ENCODE measurements around the gene CCM2L. TPM values are rescaled to one million over a fixed set of nuclear protein-coding genes. Genes with fewer than 3 reads are reported as not detected.

CCM2L gene
- total and polyA plus RNA-seq, 2 donors (not counting 3 experiments of a cell fraction or from before 2014, with no cell fraction given): 10.8 to 13.4 TPM

DNA sequence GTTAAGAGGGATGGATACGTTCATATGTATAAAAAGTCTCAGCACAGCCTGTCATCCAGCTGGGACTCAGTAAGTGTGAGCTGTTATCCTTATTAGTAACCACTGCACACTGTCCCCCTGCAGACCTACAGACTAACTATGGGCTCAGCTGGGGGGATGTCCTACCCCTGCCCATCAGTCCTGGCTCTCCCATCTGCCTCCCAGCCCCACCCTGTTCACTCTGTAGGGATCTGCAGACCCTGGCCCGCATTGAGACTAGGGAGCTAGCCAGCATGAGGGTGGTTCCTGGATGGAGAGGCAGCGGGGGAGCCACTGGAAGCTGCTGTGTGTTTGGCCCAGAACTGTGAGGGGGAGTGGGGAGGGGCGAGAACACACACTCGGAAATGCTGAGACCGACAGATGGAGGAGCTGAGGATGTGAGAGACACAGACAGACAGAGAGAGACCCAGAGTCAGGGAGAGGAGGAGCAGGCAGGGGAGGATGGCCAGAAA lies 25.2 kb upstream of the CCM2L start:
- DNase-seq (ENCODE audit: low read depth, low spot score): no peak
- H3K4me1 ChIP-seq (ENCODE audit: control insufficient read depth, extremely low read depth, insufficient read depth, low read length): peaks cover 5% of the 10 kb centered on the region
- H3K36me3 ChIP-seq (ENCODE audit: control insufficient read depth in 2 of 2, extremely low read depth in 1 of 2, insufficient read depth in 2 of 2, low read length in 2 of 2): no peaks in the 10 kb centered on the region
- no peak for FAIRE-seq
- H4K20me1 ChIP-seq (replicated peaks; ENCODE audit: control insufficient read depth, extremely low read depth, insufficient read depth, low read length): no peaks in the 10 kb centered on the region
- TF ChIP-seq JUN (IDR thresholded peaks at IDR 0.05; ENCODE audit: borderline replicate concordance, insufficient read depth, insufficient read length, low read depth): no peak
- TF ChIP-seq POLR2AphosphoS5 (IDR thresholded peaks at IDR 0.05; ENCODE audit: insufficient read depth, low read depth, low read length): no peak
- TF ChIP-seq, protein P1, sequence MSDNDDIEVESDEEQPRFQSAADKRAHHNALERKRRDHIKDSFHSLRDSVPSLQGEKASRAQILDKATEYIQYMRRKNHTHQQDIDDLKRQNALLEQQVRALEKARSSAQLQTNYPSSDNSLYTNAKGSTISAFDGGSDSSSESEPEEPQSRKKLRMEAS (IDR thresholded peaks at IDR 0.05; ENCODE audit: insufficient read depth, insufficient read length): no peak
- TF ChIP-seq GATA2 (IDR thresholded peaks at IDR 0.05; ENCODE audit: insufficient read depth, insufficient read length, low read depth, low read length): no peak
- TF ChIP-seq, protein P2, sequence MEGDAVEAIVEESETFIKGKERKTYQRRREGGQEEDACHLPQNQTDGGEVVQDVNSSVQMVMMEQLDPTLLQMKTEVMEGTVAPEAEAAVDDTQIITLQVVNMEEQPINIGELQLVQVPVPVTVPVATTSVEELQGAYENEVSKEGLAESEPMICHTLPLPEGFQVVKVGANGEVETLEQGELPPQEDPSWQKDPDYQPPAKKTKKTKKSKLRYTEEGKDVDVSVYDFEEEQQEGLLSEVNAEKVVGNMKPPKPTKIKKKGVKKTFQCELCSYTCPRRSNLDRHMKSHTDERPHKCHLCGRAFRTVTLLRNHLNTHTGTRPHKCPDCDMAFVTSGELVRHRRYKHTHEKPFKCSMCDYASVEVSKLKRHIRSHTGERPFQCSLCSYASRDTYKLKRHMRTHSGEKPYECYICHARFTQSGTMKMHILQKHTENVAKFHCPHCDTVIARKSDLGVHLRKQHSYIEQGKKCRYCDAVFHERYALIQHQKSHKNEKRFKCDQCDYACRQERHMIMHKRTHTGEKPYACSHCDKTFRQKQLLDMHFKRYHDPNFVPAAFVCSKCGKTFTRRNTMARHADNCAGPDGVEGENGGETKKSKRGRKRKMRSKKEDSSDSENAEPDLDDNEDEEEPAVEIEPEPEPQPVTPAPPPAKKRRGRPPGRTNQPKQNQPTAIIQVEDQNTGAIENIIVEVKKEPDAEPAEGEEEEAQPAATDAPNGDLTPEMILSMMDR (IDR thresholded peaks at IDR 0.05; ENCODE audit: extremely low read depth in 1 of 2, insufficient read depth in 1 of 2, low read depth in 1 of 2, low read length in 2 of 2): no peak
- no peak for TF ChIP-seq POLR2A (IDR thresholded peaks at IDR 0.05; ENCODE audit: low read depth, low read length)
- no peak for TF ChIP-seq FOS (IDR thresholded peaks at IDR 0.05; ENCODE audit: borderline replicate concordance, insufficient read depth, low read length)
- TF ChIP-seq EZH2 (IDR thresholded peaks at IDR 0.05; ENCODE audit: borderline replicate concordance, low read depth, low read length, severe bottlenecking): no peak
- no peak for TF ChIP-seq MYC (IDR thresholded peaks at IDR 0.05; ENCODE audit: low read depth, low read length)
- no peaks in the 10 kb centered on the region for H3K9me1 ChIP-seq (replicated peaks; ENCODE audit: control insufficient read depth, extremely low read depth, insufficient read depth, low read length)
- H3K27ac ChIP-seq (ENCODE audit: insufficient read depth, low read depth, low read length): no peak overlapping the region
- no TSS peak for BruUV-seq (replicated peaks)
- no peak overlapping the region for H2AFZ ChIP-seq (ENCODE audit: low read depth, low read length)
- peaks cover 3 to 4% of the 10 kb centered on the region in 2 experiments for H3K27me3 ChIP-seq (ENCODE audit: control insufficient read depth in 2 of 2, insufficient read depth in 2 of 2, low read length in 2 of 2)
- no peak overlapping the region for H3K4me2 ChIP-seq (ENCODE audit: insufficient read depth, low read length)
- ChIA-PET CTCF (interaction anchor here (0.6 to 1.0 kb wide), 2 partner anchors 15 to 54 kb away, joined by 3 read pairs; no protein-coding TSS in a partner anchor), POLR2A (no interaction called here)
- intact Hi-C loops (cut with micrococcal nuclease) (no loop called here), dilution Hi-C loops (cut with MboI; ENCODE audit: extremely low pct_ligation_motif_present, low sequenced_read_pairs) (no loop called here)
- H3K9ac ChIP-seq (replicated peaks; ENCODE audit: extremely low read depth, insufficient read depth, low read length): no peak overlapping the region
- H3K79me2 ChIP-seq (ENCODE audit: control insufficient read depth, insufficient read depth, low read length): no peaks in the 10 kb centered on the region
- H3K4me3 ChIP-seq (replicated peaks in 1 of 3; ENCODE audit: insufficient read depth in 1 of 3, low read depth in 1 of 3, low read length in 3 of 3): no peak overlapping the region
- H3K9me3 ChIP-seq (replicated peaks; ENCODE audit: control insufficient read depth, insufficient read depth, low read length): no peaks in the 10 kb centered on the region

Data from endothelial cell of umbilical vein (primary cell).